Bone marrow (tissue), 2 donors: ENCODE measurements around the gene KLHDC4.
"Not testable (repeated sequence)": the region's sequence is repeated elsewhere in the genome, so short reads cannot be mapped to it uniquely, and the experiment has no call there.

ENCODE experiments used
- DNase-seq, 2 donors: peaks; one replicate each; lab custom pipeline; 2025; lab: John Stamatoyannopoulos, UW

KLHDC4 gene

DNA sequence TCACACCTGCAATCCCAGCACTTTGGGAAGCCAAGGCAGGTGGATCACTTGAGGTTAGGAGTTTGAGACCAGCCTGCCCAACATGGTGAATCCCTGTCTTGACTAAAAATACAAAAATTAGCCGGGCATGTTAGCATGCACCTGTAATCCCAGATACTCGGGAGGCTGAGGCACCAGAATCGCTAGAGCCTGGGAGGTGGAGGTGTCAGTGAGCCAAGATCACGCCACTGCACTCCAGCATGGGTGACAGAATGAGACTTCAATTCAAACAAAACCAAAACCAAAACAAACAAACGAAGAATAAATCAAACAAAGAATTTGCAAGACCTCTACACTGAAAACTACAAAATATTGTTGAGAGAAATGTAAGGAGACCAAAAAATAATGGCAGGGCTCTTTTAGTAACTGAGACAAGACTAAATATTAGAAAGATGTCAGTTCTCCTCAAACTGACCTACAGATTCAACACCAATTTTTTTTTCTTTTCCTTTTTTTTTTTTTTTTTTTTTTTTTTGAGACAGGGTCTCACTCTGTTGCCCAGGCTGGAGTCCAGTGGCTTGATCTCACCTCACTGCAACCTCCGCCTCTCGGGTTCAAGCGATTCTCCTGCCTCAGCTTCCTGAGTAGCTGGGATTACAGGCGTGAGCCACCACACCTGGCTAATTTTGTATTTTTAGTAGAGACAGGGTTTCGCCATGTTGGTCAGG is 23.1 kb upstream of the KLHDC4 start:
- not testable (repeated sequence) for DNase-seq

DNA sequence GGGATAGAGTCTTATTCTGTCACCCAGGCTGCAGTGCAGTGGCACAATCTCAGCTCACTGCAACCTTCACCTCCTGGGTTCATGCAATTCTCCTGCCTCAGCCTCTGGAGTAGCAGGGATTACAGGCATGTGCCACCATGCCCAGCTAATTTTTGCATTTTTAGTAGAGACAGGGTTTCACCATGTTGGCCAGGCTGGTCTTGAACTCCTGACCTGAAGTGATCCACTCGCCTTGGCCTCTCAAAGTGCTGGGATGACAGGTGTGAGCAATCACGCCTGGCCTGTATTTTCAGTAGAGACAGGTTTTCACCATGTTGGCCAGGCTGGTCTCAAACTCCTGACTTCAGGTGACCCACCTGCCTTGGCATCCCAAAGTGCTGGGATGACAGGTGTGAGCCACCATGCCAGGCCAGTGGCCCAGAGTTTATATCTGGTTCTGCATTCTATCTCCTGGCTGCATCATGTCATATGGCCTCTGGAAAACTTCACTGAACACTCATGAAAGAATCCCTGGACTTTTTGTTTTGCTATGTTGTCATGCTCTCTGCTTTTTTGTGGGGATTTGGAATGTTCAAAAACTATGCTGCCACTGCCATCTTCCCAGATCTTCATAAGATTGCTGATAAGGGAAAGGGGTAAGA is 21.8 kb upstream of the KLHDC4 start:
- not testable (repeated sequence) for DNase-seq

DNA sequence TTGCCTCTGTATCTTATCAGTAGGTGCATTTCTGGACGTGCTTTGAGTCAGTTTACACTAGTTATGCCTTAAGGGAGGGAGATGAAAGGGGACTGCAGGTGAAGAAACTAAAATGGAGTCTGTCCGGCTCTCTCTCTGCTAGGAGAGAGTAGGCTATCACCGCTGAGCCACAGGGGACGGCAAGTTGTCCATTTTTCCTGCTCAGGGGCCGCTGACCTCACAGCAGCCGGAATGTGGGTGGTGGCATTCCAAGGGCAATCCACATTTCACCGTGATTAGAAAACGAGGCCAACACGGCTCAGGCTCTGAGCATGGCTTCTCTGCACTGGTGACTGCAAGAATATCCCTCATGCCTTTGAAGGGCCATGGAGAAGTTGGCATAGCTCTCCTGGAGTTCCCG is 19.0 kb upstream of the KLHDC4 start:
- no peak for DNase-seq

DNA sequence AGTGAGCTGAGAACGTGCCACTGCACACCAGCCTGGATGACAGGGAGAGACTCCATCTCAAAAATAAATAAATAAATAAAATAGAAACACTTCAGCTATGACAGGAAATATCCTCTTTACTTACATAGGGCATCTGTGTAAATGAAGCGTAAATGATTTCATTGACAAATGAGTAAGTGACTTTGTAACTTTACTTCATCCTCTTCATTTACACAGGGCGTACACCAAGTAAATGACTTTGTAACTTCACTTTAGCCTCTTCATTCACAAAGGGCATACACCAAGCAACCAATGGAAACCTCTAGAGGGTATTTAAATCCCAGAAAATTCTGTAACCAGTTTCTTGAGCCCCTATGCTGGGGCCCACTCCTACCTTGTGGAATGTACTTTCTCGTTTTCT is 16.2 kb upstream of the KLHDC4 start:
- no peak for DNase-seq

DNA sequence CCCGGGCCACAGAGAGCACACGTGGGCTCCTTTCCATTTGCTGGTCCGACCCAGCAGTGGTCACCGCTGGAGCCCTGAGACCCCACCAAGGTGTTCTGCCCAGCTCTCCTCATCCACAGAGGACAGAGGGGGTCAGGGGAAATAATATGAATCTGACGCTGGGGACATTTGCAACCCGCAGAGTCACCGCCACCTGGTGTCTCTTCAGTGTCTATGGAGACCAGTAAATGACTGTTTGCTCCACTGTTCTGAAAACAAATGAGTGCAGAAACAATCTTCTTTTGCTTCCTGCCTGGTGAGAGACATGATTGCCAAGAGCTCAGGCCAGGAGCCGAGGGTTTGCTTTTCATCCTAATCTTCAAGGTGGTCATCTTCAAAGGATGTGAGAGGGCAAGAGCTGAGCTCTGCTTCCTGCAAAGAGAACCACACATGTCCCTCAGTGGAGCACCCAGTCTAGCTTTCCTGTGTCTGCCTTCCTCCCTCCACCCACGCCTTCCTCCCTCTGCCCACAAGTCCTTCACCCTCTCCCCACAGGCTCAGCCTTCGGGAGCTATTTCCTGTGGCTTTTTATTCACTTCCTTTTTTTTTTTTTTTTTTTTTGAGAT is 14.7 kb upstream of the KLHDC4 start:
- peak; percentile 21 to 90 for DNase-seq

DNA sequence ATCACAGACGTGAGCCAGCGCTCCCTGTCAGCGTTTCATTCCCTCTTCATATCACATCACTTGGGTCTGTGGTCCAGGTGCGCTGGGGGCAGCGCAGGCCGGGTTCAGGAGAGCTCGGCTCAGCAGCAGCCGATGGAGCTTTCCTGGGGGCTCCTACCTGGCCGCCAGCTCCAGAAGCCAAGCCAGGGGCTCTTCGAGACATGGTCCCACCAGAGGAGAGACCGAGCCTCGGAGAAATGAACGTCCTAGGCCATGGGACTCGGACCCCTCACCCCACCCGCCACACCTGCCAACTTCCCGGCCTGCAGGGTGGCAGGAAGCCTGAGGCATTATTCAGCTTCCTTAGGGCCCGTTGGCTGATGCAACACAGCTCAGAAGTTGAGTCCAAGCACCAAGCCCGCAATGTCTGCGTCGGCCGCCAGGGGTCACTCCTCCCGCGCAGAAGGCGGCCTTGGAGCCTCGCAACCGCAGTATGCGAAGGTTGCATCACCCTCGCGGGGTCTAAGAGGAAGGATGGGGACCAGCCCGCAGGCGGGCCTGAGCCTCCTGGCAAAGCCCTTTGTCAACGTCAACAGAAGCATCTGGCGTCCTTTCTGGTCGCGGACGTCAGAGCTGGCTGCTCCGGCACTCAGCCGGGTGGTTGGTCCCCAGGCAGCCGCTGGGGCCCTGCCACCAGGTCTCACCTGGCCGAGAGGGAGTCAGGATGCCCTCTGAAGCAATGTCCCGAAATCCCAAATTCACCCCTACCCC is 13.2 kb upstream of the KLHDC4 start:
- peak; percentile 76 to 93 for DNase-seq

DNA sequence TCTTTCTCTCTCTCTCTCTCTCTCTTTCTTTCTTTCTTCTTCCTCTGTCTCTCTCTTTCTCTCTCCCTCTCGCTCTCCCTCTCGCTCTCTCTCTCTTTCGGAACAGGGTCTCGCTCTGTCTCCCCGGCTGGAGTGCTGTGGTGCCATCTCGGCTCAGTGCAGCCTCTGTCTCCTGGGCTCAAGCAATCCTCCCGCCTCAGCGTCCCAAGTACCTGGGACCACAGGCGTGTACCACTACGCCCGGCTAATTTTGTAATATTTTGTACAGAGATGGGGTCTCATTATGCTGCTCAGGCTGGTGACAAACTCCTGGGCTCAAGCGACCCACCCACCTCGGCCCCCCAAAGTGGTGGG is 12.7 kb upstream of the KLHDC4 start:
- DNase-seq = no peak

DNA sequence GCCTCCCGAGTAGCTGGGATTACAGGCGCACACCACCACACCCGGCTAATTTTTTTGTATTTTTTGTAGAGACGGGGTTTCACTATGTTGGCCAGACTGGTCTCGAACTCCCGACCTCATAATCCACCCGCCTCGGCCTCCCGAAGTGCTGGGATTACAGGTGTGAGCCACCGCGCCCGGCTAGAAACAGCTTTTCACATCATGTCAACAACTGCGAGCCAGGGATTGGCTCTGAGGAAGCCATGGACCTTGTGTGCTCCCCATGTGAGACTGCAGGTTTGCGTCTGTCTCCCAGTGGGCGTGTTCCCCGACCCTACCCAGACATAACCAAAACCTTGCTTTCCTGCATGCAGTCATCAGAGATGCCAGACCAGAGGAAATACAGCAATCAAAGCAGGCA is 8.1 kb upstream of the KLHDC4 start:
- not testable (repeated sequence) for DNase-seq

DNA sequence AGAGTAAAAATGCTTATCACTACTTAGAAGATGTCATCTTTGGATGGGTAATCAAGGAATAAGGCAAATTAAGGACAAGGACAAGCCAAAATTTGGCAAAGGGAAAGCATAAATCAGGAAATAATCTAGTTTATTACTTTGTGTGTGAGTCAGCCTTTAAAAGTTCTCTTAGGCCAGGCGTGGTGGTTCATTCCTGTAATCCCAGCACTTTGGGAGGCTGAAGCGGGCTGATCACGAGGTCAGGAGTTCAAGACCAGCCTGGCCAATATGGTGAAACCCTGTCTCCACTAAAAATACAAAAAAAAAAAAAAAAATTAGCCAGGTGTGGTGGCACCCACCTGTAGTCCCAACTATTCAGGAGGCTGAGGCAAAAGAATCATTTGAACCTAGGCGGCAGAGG is 1.7 kb upstream of the KLHDC4 start:
- not testable (repeated sequence) for DNase-seq

DNA sequence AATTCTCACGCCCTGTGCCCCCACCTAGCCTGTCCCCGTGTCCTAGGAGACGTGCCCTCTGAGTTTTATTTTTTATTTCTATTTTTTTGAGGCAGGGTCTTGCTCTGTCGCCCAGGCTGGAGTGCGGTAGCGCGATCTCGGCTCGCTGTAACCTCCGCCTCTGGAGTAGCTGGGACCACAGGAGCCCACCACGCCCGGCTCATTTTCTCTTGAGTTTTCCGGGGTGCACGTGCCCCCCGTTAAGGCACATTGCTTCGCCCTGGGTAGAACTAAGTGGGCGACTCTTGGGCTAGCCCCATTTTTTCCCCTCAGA is 655 bp upstream of the KLHDC4 start:
- no peak for DNase-seq

DNA sequence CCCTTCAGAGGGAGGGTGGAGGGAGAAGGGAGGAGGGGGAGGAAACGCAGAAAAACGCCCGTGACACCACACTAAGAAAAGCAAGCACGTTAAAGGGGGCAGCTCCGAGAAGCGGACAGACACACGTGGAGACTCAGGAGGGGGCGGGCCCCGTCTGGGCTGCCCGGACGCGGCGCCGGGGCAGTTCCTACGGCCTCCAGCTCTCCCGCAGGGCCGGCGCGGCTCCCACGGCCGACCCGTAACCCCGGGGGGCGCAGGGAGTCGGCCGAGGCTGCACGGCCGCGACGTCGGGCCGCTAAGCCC is 362 bp downstream of the KLHDC4 start:
- DNase-seq = no peak

DNA sequence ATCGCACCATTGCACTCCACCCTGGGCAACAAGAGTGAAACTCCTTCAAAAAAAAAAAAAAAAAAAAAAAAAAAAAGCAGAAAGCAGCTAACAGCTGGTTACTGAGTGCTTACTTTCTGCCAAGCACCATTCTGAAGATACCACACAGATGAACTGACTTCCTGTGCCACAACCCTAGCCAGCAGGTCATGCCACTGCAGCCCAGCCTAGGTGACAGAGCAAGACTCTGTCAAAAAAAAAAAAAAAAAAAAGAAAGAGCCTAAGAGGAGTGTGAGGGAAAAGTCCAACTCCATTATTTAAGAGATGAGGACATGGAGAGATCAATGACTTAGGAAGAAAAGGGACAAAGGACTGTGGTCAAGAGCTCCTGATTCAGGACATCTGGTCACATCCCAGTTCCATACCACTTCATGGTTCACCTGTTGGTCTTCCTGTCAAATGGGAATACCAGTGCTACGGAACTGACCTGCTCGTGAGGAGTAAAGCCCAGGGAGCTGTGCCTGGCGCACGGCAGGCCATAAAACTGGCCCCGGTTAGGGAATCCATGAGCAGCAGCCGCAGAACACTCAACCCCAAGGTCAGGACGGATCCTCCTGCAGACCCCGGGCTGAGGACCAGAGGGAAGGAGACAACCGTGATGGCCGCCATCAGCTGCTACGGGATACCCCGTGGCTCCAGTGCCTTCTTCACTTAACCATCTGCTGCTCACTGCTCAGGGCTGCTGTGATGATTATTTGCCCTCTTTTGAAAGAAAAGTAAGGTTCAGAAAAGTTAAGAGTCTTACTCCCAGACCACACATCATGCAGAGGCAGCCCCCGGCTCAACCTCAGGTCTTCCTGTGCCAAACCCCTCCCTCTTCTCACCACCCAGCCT is 950 bp downstream of the KLHDC4 start:
- no peak for DNase-seq

DNA sequence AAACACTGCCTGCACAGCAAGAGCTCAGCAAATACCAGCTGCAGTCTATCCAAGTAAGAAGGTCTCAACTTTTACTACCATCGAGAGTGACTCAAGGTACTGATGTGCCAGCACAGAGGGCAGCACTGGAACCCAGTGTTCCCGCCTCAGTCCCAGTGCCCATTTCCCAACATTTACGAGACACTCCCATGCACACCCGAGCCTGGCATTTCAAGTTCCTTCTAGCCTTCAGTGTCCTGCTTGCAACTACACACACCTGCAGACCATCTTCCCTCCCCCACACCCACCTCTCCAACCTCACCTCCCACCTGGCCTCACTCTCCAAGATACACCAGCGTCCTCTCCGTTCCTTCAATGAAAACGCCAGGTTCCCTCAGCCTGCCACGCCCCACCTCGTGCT is 3.2 kb downstream of the KLHDC4 start:
- DNase-seq = no peak

DNA sequence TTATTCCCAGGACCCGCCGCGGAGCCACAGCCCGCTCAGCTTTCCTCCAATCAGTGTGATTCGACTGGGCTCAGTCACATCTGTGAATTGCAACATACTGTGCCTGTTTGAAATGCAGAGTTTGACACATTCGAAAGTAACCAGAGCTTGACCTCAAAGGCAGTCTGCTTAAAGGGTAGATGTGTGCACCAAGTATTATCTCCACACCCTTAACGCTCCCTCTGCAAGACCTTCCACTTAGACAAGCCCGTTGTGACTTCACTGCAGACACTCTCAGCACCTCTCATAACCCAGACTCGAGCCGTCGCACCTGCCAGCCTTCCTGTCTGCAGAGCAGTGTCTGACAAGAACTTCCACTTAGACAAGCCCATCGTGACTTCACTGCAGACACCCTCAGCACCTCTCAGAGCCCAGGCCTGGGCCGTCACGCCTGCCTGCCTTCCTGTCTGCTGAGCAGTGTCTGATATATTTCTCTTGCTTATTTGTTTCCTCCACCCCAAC is 3.7 kb downstream of the KLHDC4 start:
- no peak for DNase-seq

DNA sequence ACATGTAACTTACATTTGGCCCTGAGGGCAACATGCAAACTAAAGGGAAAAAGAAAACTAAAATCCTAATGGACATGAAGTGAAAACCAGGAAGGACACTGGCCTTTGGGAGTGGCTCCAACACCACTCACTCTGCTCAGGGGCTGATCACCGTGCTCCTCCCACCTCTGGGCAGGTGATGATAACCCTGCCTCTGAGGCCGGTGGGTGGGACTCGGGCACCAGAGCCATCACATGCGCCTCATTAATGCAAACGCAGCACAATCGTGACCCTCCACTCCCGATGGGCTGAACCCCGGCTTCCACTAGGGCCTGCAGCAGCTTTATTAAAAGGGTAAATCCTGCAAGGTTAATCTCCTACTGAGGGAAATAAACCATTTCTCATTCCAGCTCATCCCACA is 4.7 kb downstream of the KLHDC4 start:
- no peak for DNase-seq

DNA sequence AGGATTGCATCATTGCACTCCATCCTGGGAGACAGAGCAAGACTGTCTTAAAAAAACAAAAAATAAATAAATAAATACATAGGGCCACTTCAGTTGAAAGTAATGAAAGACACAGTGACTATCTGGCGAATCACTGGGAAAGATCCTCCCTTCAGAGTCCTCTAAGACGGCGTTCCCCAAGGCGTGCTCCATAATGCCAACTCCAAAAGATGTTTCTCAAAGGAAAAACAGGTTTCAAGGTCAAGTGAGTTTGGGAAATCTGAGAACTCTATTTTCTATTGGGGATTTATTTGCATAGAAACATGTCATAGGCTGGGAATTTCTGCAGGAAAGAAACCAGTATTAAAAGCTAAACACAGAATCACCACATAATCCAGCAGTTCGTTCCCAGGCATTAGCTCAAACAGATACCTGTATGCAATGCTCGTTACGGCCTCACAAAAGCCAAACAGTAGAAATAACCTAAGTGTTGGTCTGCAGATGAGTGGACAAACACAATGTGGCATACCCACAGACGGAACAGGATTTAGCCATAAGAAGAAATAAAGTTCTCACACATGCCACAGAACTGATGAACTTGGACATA is 7.9 kb downstream of the KLHDC4 start:
- no peak for DNase-seq

DNA sequence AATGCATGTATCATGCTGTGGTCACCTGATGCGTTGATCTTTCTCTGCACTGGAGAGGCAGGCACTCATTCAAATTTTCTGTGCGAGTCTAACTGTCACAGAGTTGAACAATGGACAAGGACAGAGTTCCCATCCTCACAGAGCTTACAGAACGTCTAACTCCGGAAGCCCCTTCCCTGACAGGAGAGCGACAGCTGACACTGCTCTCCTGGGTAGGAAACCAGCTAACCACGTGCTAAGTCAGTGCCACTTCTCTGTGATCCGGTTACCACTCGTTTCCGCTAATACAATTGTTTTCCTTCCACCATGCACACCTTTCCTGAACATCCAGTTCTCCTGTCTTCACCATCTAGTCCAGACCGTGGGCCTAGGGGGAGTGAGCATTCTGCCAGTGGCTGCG is 11.3 kb downstream of the KLHDC4 start:
- DNase-seq = no peak

DNA sequence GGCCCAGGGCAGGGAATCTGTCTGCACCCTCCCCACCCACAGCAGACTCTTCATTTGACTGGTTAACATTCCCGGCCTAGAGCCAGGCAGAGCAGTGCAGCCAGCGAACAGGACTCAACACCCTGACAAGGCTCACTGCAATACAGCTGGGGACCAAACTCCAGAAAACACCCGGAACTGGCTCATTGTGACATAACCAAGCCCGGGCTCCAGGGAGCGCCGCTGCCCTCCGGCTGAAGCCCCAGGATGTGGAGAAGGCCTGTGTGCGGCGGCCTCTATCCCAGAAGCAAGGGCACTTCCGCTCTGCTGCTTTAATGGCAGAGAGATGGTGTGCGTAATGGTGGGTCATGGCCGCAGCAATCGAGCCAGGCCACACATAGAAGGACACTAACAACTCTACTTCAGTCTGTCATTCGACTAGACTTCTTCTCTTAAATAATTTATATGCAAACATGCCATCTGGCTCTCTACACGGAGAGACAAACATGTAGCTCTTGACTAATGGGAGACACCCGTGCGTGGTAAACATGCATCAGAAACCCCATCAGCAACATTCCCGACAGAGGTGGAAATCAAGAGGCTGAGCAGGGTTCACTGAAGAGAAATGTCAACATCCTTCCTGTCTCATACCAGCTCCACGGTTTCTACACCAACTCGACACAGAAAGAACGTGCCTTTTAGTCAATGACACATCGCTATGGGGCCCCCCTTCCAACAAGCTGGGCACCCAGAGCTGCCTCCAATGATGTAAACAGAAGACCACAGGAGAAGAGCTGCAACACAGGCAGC is 18.0 kb downstream of the KLHDC4 start:
- no peak for DNase-seq

DNA sequence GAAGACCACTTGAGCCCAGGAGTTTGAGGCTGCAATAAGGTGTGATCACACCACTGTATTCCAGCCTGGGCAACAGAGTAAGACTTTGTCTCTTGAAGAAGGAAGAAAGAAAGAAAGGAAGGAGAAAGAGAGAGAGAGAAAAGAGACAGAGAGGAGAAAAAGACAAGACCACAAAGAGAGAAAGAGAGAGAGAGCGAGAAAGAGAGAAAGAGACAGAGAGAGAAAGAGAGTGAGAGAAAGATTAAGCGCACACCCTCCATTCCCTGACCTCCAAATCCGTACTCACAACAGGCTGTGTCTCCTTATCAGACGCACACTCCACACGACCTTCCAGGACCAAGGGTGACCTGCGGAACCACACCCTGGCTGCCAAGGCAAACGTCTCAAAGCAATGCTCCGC is 19.6 kb downstream of the KLHDC4 start:
- no peak for DNase-seq

DNA sequence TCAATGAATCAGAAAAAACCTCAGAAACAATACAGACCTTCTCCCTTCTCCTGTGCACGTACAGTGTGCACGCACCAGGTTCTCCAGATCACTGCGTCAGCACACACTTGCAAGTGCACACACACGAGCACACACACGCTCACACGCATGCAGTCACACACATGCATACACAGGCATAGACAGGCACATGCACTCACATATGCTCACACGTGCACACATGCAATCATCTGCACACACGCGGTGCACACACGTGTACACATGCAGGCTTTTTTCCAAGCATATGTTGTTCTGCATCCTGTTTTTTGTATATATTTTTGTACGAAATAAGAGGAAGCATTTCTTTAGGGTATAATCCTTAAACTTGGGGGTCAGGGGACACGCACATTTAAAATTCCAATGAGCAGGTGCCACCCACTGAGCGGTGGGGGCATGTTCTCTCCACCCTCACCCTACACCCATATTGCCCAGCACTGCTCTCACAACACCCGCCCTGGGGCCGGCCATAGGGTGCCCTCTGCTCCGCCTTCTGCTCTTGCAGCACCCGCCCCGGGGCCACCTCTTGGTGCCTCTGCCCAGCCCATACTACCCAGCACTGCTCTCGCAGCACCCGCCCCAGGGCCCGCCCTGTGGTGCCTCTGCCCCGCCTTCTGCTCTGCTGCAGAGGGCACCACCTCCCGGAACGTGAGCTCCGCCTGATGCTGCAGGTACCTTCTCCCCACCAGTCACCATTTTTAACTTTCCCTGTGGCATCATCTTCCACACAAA is 20.9 kb downstream of the KLHDC4 start:
- DNase-seq = no peak
